KOPT-K1 (cell line): Measurements from ENCODE around the gene STK39.

Source experiments
- H3K27ac ChIP-seq: fragments of 200-600 bp; sonication (generic); 2 replicates; pipeline ENCODE4 v1.5.1; 2016; ENCODE audit warnings: antibody characterized with exemption, mild to moderate bottlenecking, low read depth, low read length; ENCODE audit not compliant: poor library complexity, severe bottlenecking
- H3K36me3 ChIP-seq: fragments of 200-600 bp; sonication (generic); 2 replicates; pipeline ENCODE4 v1.5.1; 2017; ENCODE audit warnings: antibody characterized with exemption, mild to moderate bottlenecking, low read length, moderate library complexity; ENCODE audit not compliant: insufficient read depth
- H3K9me3 ChIP-seq: fragments of 200-600 bp; sonication (generic); 2 replicates; pipeline ENCODE4 v1.5.1; 2017; ENCODE audit warnings: antibody characterized with exemption, low read length, mild to moderate bottlenecking; ENCODE audit not compliant: insufficient read depth, poor library complexity, severe bottlenecking

Gene STK39

GRCh38 chr2:168075446-168075845, 171.9 kb downstream of the STK39 start:
- H3K27ac ChIP-seq, result no peak overlapping the region
- H3K36me3 ChIP-seq, result peaks cover 45% of the 10 kb centered on the region
- no peaks in the 10 kb centered on the region for H3K9me3 ChIP-seq

DNA sequence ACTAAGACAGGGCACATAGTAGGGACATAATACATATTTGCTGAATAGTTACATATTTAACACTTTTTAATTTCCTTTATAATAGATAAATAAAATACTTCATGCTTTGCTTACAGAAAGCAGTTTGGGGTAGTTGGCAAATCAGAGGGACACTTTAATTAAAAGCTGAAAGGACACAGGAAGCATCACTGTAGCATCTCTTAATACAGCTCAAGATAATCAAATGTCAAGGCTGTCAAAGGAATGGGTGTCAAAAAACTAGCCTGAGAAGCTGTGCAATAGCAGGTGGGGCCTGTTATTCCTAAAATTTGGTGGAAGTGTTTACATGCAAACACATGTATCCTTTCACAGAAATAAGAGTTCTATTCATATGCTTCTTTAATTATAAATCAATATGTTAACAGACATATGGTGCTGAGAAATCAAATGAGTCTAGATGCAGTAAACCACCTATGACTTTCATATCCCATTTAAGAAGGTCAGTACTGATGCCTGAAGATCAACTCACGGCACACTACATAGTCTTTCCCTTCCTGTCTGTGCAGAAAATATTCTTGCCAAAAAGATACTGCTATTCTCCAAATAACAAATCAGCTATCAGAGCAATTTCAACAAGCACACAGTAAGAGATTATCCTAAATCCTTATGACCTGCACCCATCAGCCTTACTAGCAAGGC, 174.6 kb downstream of the STK39 start:
- no peaks in the 10 kb centered on the region for H3K9me3 ChIP-seq
- no peak overlapping the region for H3K27ac ChIP-seq
- H3K36me3 ChIP-seq, result peaks cover 50% of the 10 kb centered on the region

DNA sequence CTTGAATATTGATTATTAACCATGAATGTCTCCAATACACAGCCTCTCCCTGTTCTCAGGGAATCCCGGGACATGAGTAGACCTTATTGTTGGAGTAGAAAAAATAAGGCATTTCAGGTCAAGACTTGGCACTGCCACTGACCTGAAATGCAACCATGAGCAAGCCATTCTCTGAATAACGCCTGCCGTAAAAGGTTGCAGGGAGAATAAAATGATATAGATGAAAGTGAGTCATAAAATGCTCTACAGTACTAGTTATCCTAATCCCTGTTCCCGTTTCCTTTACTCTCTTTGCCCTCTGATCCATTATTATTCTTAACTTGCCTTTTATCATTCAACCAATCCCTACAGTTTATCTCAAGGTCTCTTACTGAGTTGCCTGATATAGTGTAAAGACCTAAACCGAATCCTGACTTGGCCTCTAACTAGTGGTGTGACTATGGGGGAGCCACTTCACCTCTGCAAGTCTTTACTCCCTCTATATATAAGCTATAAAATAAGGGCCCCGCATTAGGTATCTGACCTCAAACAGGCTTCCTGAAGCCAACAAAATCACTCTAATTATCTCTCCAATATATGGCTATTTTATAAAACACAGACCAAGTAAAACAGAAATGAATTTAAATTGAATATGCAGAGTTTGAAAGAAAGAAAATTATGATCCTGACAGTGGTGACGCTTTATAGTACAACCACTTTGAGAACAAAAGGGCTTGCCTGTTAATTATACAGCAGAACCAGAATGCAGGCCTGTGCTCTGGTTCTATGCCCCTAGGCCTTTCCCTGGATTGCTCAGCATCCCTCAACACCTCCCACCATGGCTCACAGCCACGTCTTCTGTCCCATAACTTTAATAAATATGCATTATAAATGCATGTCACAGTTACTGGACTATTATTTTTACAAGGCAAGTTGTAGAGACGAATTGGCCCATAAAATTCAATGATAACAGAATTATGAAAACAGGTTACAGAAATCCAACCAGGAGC, 183.1 kb downstream of the STK39 start:
- no peak overlapping the region for H3K27ac ChIP-seq

DNA sequence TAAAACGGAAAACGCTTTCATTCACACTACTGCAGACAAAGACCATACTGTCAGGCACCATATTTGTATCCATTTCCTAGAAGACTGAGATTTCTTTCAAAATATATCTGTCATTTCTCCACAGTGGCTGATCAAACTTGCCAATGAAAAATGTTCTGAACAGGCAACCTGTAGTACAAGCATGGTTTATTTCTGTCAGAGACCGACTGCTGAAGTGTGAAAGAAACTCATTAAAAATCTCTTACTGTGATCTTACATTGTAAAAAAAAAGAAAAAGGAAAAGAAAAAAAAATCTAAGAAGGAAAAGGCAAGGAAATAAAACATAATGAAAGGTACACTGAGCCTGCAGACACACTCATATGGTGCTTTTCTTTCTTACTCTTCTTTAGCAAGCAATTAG, 184.5 kb downstream of the STK39 start:
- no peak overlapping the region for H3K27ac ChIP-seq
- H3K36me3 ChIP-seq, result peaks cover 72% of the 10 kb centered on the region
- no peaks in the 10 kb centered on the region for H3K9me3 ChIP-seq

More for the DNA sequence above, 183.1 kb downstream of the STK39 start:
- Histone ChIP-seq H3K36me3 (peaks cover 64% of the 10 kb centered on the region), H3K9me3 (no peaks in the 10 kb centered on the region)

- Histone ChIP-seq H3K9me3 (no peaks in the 10 kb centered on the region), H3K27ac (no peak overlapping the region), H3K36me3 (peaks cover 65% of the 10 kb centered on the region)
Observed at GRCh38 chr2:168062054-168062453, 185.3 kb downstream of the STK39 start.

GRCh38 chr2:168060986-168061750, 186.2 kb downstream of the STK39 start:
- Histone ChIP-seq H3K9me3 (no peaks in the 10 kb centered on the region), H3K27ac (no peak overlapping the region), H3K36me3 (peaks cover 65% of the 10 kb centered on the region)

DNA sequence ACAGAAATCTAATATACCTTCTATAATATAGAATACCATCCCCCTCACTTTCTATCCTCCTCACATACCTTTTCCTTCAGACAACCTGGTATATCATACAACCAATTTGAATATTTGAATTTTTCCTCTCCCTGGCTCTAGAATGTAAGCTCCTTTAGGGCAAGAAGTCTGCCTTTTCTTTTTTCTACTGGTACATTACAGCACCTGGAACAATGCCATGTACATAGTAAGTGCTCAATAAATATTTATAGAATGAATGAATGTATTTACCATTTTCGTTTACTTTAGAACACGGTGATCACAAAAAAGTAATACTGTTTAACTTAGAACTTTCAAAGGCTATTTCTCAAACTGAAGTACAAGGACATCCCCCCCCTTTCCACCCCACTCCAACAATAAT, 187.6 kb downstream of the STK39 start:
- Histone ChIP-seq H3K36me3 (peaks cover 56% of the 10 kb centered on the region), H3K9me3 (no peaks in the 10 kb centered on the region), H3K27ac (no peak overlapping the region)

DNA sequence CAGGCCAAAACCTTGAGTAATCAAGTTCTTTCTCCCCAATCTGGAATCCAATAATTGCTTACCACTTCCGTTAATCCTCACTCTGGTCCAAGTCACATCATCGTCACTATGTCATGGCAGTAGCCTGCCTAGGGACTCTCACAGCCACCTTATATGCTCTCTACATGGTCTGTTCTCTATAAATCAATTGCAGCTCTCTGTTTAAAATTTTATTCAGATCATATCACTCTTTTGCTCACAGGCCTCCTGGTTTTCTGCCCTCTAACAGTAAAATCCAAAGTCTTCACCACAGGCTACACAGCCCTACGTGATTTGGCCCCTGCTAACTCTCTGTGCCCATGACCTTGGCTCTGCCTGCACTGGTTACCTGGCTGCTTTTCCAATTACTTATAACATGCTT, 188.7 kb downstream of the STK39 start:
- Histone ChIP-seq H3K9me3 (no peaks in the 10 kb centered on the region), H3K27ac (no peak overlapping the region), H3K36me3 (peaks cover 47% of the 10 kb centered on the region)

DNA sequence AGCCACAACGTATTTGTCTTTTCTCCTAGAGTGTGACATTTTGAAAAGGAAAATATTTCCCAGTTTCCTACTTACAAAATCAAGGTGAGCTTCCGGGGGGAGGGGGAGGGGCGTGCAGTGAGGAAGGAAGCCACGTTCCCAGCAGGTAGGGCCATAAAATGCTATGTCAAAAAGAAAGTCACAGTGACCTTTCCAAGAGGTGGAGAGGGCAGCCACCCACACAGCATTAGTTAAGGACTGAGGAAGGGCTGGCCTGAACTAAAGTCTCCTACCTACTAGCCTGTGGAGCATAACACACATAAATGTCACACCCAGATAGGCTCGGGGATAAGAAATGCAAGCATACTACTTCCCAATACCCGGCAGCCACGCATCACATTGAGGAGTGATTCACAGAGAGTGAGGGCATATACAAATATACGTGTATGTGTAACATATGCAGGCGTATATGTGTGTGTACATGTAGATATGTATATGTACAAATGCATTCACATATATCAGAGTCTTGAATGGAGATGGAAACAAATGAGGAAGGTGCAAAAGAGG, 191.1 kb downstream of the STK39 start:
- Histone ChIP-seq H3K9me3 (no peaks in the 10 kb centered on the region), H3K27ac (no peak overlapping the region), H3K36me3 (peaks cover 27% of the 10 kb centered on the region)

- Histone ChIP-seq H3K36me3 (peaks cover 19% of the 10 kb centered on the region; the same call in 1 of the 2 replicates), H3K27ac (no peak overlapping the region), H3K9me3 (no peaks in the 10 kb centered on the region)
Observed at GRCh38 chr2:168054657-168055056, 192.7 kb downstream of the STK39 start.

- Histone ChIP-seq H3K27ac (no peak overlapping the region), H3K9me3 (no peaks in the 10 kb centered on the region), H3K36me3 (peaks cover 17% of the 10 kb centered on the region; the same call in 1 of the 2 replicates)
Observed at GRCh38 chr2:168053676-168054075, 193.7 kb downstream of the STK39 start.

DNA sequence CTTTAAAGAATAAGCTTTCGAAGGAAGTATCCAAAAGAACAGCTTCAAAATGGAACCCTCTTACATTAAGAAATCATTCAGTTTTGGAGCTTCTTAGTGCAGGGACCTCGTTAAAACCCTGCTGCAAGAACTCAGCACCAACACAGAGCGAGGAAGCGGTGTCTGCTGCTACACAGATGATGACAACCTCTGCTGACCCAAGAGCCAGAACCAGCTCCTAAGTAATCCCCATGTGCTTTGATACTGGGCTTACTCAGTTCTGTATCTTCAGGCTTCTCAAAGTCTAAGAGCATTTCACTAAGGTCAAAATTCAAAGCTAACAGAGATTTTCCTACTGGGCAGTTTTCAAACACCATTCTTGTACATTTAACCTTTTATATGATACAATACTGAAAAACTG, 194.6 kb downstream of the STK39 start:
- Histone ChIP-seq H3K27ac (no peak overlapping the region), H3K9me3 (no peaks in the 10 kb centered on the region), H3K36me3 (peaks cover 11% of the 10 kb centered on the region; the same call in 1 of the 2 replicates)

DNA sequence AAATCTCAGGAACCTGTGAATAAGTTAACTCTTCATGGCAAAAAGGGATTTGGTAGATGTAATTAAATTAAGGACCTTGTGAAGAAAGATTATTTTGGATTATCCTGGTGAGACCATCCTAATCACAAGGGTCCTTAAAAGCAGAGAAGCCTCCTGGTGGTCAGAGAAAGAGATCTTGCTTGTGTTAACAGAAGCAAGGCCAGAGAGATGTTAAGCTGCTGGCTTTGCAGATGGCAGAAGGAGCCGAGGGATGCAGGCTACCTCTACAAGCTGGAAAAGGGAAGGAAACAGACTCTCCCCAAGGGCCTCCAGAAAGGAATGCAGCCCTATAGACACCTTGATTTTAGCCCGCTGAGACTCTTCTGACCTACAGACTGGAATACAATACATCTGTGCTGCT, 197.0 kb downstream of the STK39 start:
- Histone ChIP-seq H3K9me3 (no peaks in the 10 kb centered on the region), H3K36me3 (peaks cover 11% of the 10 kb centered on the region; the same call in 1 of the 2 replicates), H3K27ac (no peak overlapping the region)

- H3K36me3 ChIP-seq, result peaks cover 11% of the 10 kb centered on the region; the same call in 1 of the 2 replicates
- H3K9me3 ChIP-seq, result no peaks in the 10 kb centered on the region
- H3K27ac ChIP-seq, result no peak overlapping the region
Observed at GRCh38 chr2:168049609-168050008, 197.8 kb downstream of the STK39 start.
